Measurements from ENCODE around the gene ST6GALNAC6. TPM values are rescaled to one million over a fixed set of nuclear protein-coding genes. Genes with fewer than 3 reads are reported as not detected.

Gene ST6GALNAC6
- total and polyA plus RNA-seq, 2 of the 8 experiments (the other 6 are each of a cell fraction or from before 2014, with no cell fraction given): 43.7 to 64.4 TPM

- no peak for TF ChIP-seq HDAC2 (IDR thresholded peaks at IDR 0.05; ENCODE audit: borderline replicate concordance in 1 of 2, low read depth in 2 of 2, low read length in 2 of 2)
- TF ChIP-seq RBBP5 (IDR thresholded peaks at IDR 0.05; ENCODE audit: borderline replicate concordance, low read depth, low read length): no peak
- no peak for TF ChIP-seq CHD7 (IDR thresholded peaks at IDR 0.05; ENCODE audit: insufficient replicate concordance, low read length)
- TF ChIP-seq CBX5 (IDR thresholded peaks at IDR 0.05; ENCODE audit: low read depth, low read length): no peak
- TF ChIP-seq ZNF274 (IDR thresholded peaks at IDR 0.05; ENCODE audit: borderline replicate concordance, extremely low read depth, low read length): no peak
- no peak for TF ChIP-seq TCF12 (IDR thresholded peaks at IDR 0.05; ENCODE audit: low read depth, low read length)
- no peak for TF ChIP-seq HDAC6 (IDR thresholded peaks at IDR 0.05; ENCODE audit: low read depth, low read length)
- no peak for TF ChIP-seq SIX5 (IDR thresholded peaks at IDR 0.05; ENCODE audit: low read depth, low read length)
These were observed 41.9 kb upstream of the ST6GALNAC6 start (continued) for GRCh38 chr9:127941062-127941960.
